Measurements from ENCODE around the gene MTCL1. TPM values are rescaled to one million over a fixed set of nuclear protein-coding genes. Genes with fewer than 3 reads are reported as not detected.

MTCL1 gene
- total and polyA plus RNA-seq, 2 experiments from 2014 or later: 10.6 to 19.7 TPM

GRCh38 chr18:8724452-8724851 is 19.1 kb downstream of the MTCL1 start:
- no peak for TF ChIP-seq EZH2 (IDR thresholded peaks at IDR 0.05; ENCODE audit: borderline replicate concordance)
- no peak for TF ChIP-seq EZH2phosphoT487 (IDR thresholded peaks at IDR 0.05; ENCODE audit: low read depth, severe bottlenecking, unreplicated experiment)
- TF ChIP-seq, protein P1, sequence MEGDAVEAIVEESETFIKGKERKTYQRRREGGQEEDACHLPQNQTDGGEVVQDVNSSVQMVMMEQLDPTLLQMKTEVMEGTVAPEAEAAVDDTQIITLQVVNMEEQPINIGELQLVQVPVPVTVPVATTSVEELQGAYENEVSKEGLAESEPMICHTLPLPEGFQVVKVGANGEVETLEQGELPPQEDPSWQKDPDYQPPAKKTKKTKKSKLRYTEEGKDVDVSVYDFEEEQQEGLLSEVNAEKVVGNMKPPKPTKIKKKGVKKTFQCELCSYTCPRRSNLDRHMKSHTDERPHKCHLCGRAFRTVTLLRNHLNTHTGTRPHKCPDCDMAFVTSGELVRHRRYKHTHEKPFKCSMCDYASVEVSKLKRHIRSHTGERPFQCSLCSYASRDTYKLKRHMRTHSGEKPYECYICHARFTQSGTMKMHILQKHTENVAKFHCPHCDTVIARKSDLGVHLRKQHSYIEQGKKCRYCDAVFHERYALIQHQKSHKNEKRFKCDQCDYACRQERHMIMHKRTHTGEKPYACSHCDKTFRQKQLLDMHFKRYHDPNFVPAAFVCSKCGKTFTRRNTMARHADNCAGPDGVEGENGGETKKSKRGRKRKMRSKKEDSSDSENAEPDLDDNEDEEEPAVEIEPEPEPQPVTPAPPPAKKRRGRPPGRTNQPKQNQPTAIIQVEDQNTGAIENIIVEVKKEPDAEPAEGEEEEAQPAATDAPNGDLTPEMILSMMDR (IDR thresholded peaks at IDR 0.05; ENCODE audit: poor library complexity): no peak
- Histone ChIP-seq H3K27ac (no peak overlapping the region), H4K20me1 (ENCODE audit: insufficient read depth, poor library complexity, severe bottlenecking) (no peaks in the 10 kb centered on the region), H3K27me3 (no peaks in the 10 kb centered on the region), H3K9me2 (replicated peaks; ENCODE audit: insufficient read depth) (no peaks in the 10 kb centered on the region), H3K79me2 (peaks cover 26% of the 10 kb centered on the region), H2AFZ (no peak overlapping the region), H3K4me1 (ENCODE audit: insufficient read depth) (peaks cover 17% of the 10 kb centered on the region), H3K9me3 (ENCODE audit: low read depth) (no peaks in the 10 kb centered on the region), H3K4me2 (no peak overlapping the region), H3K4me3 (no peak overlapping the region), H3K36me3 (replicated peaks; ENCODE audit: insufficient read depth, low read depth) (no peaks in the 10 kb centered on the region)
- 83% methylated on average over 6 of the region's 6 CpGs for WGBS (ENCODE audit: low lambda C conversion rate, missing lambda C conversion rate)
- DNase-seq (ENCODE audit: low spot score): no peak

- H3K9me3 ChIP-seq (ENCODE audit: low read depth): no peaks in the 10 kb centered on the region
- 96% methylated on average over 16 of the region's 17 CpGs for WGBS (ENCODE audit: low lambda C conversion rate, missing lambda C conversion rate)
- peaks cover 26% of the 10 kb centered on the region for H3K79me2 ChIP-seq
Observed at GRCh38 chr18:8726281-8726680, 20.9 kb downstream of the MTCL1 start.

GRCh38 chr18:8726963-8727705 is 21.8 kb downstream of the MTCL1 start:
- H4K20me1 ChIP-seq (ENCODE audit: insufficient read depth, poor library complexity, severe bottlenecking): no peaks in the 10 kb centered on the region
- no peak overlapping the region for H3K4me3 ChIP-seq
- H3K27ac ChIP-seq: no peak overlapping the region
- peaks cover 33% of the 10 kb centered on the region for H3K79me2 ChIP-seq
- H3K36me3 ChIP-seq (replicated peaks; ENCODE audit: insufficient read depth, low read depth): no peaks in the 10 kb centered on the region
- 96% methylated on average over 4 of the region's 4 CpGs for WGBS (ENCODE audit: low lambda C conversion rate, missing lambda C conversion rate)
- no peaks in the 10 kb centered on the region for H3K9me2 ChIP-seq (replicated peaks; ENCODE audit: insufficient read depth)
- no peak overlapping the region for H3K4me2 ChIP-seq
- H2AFZ ChIP-seq: no peak overlapping the region
- TF ChIP-seq, protein P1 (IDR thresholded peaks at IDR 0.05; ENCODE audit: poor library complexity): no peak
- no peaks in the 10 kb centered on the region for H3K27me3 ChIP-seq
- H3K4me1 ChIP-seq (ENCODE audit: insufficient read depth): peaks cover 21% of the 10 kb centered on the region
- H3K9me3 ChIP-seq (ENCODE audit: low read depth): no peaks in the 10 kb centered on the region
- DNase-seq (ENCODE audit: low spot score): no peak

More at GRCh38 chr18:8726281-8726680, 20.9 kb downstream of the MTCL1 start:
- Histone ChIP-seq H3K27me3 (no peaks in the 10 kb centered on the region), H3K27ac (no peak overlapping the region), H3K9me2 (replicated peaks; ENCODE audit: insufficient read depth) (no peaks in the 10 kb centered on the region), H4K20me1 (ENCODE audit: insufficient read depth, poor library complexity, severe bottlenecking) (no peaks in the 10 kb centered on the region), H2AFZ (no peak overlapping the region), H3K36me3 (replicated peaks; ENCODE audit: insufficient read depth, low read depth) (no peaks in the 10 kb centered on the region), H3K4me2 (no peak overlapping the region), H3K4me1 (ENCODE audit: insufficient read depth) (peaks cover 18% of the 10 kb centered on the region), H3K4me3 (no peak overlapping the region)
- TF ChIP-seq EZH2 (IDR thresholded peaks at IDR 0.05; ENCODE audit: borderline replicate concordance) (no peak), EZH2phosphoT487 (IDR thresholded peaks at IDR 0.05; ENCODE audit: low read depth, severe bottlenecking, unreplicated experiment) (no peak)
- TF ChIP-seq, protein P1 (IDR thresholded peaks at IDR 0.05; ENCODE audit: poor library complexity): no peak
- no peak for DNase-seq (ENCODE audit: low spot score)

Measured in hepatocyte (in vitro differentiated cells).